Naive thymus-derived CD4-positive, alpha-beta T cell (primary cell): ENCODE data around the gene ZSCAN1. TPM values are rescaled to one million over a fixed set of nuclear protein-coding genes. Genes with fewer than 3 reads are reported as not detected.

Experiments
- ATAC-seq: fragments of 150-1000 bp; cut with Tn5 transposase; 2 replicates; pipeline ENCODE4 v1.10.0; 2021; ENCODE audit warnings: mild to moderate bottlenecking, moderate library complexity
- CTCF ChIA-PET: fragments of 350-600 bp; sonication (Branson Sonifier 250); formaldehyde crosslinking; loops from one replicate; lab custom pipeline; 2021; ENCODE audit warnings: antibody characterized with exemption; lab: Charles Lee
- POLR2A ChIA-PET: fragments of 350-600 bp; sonication (Branson Sonifier 250); formaldehyde crosslinking; loops from one replicate; lab custom pipeline; 2021; ENCODE audit warnings: antibody characterized with exemption, inconsistent platforms; lab: Charles Lee
- DNase-seq, 9 donors: peaks; one replicate each; pipeline versions ENCODE4 v3.0.0 to v3.0.0-alpha.2; 2020 to 2022; ENCODE audit warnings: mixed read lengths in 1 of 9
- H3K27ac ChIP-seq: one replicate; pipeline ENCODE4 v1.7.0; 2013; ENCODE audit warnings: mild to moderate bottlenecking, low read depth, low read length, moderate library complexity
- H3K27me3 ChIP-seq, 2 donors: one replicate each; pipeline ENCODE4 v1.7.0; 2013; ENCODE audit warnings: low read length in 2 of 2, mild to moderate bottlenecking in 2 of 2, moderate library complexity in 2 of 2; ENCODE audit not compliant: control insufficient read depth in 2 of 2, insufficient read depth in 2 of 2
- H3K36me3 ChIP-seq, 3 experiments: 1 replicate in 2 of 3; 2 replicates in 1 of 3; pipeline ENCODE4 v1.7.0; 2013; ENCODE audit warnings: low read length in 3 of 3, mild to moderate bottlenecking in 3 of 3, moderate library complexity in 1 of 3; ENCODE audit not compliant: insufficient read depth in 3 of 3, control insufficient read depth in 2 of 3
- H3K4me1 ChIP-seq, 2 donors: one replicate each; pipeline ENCODE4 v1.7.0; 2013; ENCODE audit warnings: low read length in 2 of 2, mild to moderate bottlenecking in 2 of 2, moderate library complexity in 1 of 2; ENCODE audit not compliant: control insufficient read depth in 2 of 2, insufficient read depth in 2 of 2
- H3K4me3 ChIP-seq: 2 replicates; pipeline ENCODE4 v1.7.0; 2013; ENCODE audit warnings: mild to moderate bottlenecking, low read length
- H3K9me3 ChIP-seq, 3 experiments: 1 replicate in 2 of 3; 2 replicates in 1 of 3; pipeline ENCODE4 v1.7.0; 2013; ENCODE audit warnings: low read length in 3 of 3; ENCODE audit not compliant: control insufficient read depth in 2 of 3
- H3K27ac Mint-ChIP-seq, 9 donors: one replicate each; pipeline ENCODE4 v1.8.0; 2020 to 2022; ENCODE audit warnings: mixed read lengths in 9 of 9, mild to moderate bottlenecking in 8 of 9, moderate library complexity in 5 of 9, inconsistent platforms in 2 of 9
- H3K27me3 Mint-ChIP-seq, 5 donors: one replicate each; pipeline ENCODE4 v1.8.0; 2021 to 2022; ENCODE audit warnings: mixed read lengths in 5 of 5, mild to moderate bottlenecking in 1 of 5
- H3K36me3 Mint-ChIP-seq, 5 donors: one replicate each; pipeline ENCODE4 v1.8.0; 2020 to 2022; ENCODE audit warnings: mixed read lengths in 5 of 5, mild to moderate bottlenecking in 3 of 5, inconsistent platforms in 1 of 5
- H3K4me1 Mint-ChIP-seq, 7 donors: one replicate each; pipeline ENCODE4 v1.8.0; 2020 to 2022; ENCODE audit warnings: mixed read lengths in 7 of 7, mild to moderate bottlenecking in 3 of 7, inconsistent platforms in 1 of 7
- H3K4me3 Mint-ChIP-seq, 10 donors: one replicate each; pipeline ENCODE4 v1.8.0; 2020 to 2022; ENCODE audit warnings: mild to moderate bottlenecking in 10 of 10, mixed read lengths in 10 of 10, moderate library complexity in 6 of 10, inconsistent platforms in 2 of 10
- H3K9me3 Mint-ChIP-seq, 11 donors: one replicate each; pipeline ENCODE4 v1.8.0; 2020 to 2022; ENCODE audit warnings: mixed read lengths in 11 of 11, mild to moderate bottlenecking in 4 of 11, inconsistent platforms in 1 of 11, moderate library complexity in 1 of 11
- intact Hi-C, 2 donors: fragments of 100-400 bp; cut with micrococcal nuclease; formaldehyde crosslinking; loops; one replicate each; pipeline ENCODE4 v1.15.1; 2023
- polyA plus RNA-seq, 2 donors: library from polyadenylated mRNA; unstranded; fragments of 300-500 nt; fragmentation: Illumina TruSeq; gene quantifications; one replicate each; pipeline ENCODE4 v1.2.3, GENCODE V29; 2021
- total RNA-seq, 6 experiments: library from RNA in 5 of 6; stranded (reverse) in 5 of 6; gene quantifications; 1 replicate in 5 of 6; 2 replicates in 1 of 6; pipeline ENCODE4 v1.2.3 and lab custom pipeline; 2021 to 2026

The ZSCAN1 gene
- total and polyA plus RNA-seq, 7 experiments from 2014 or later: not detected

GRCh38 chr19:58085348-58085875 lies 51.6 kb downstream of the ZSCAN1 start:
- peaks cover 0 to 91% (median 15%) of the 10 kb centered on the region in 3 experiments for H3K9me3 ChIP-seq
- Mint-ChIP-seq H3K4me1 (no peaks in the 10 kb centered on the region), H3K27ac (no peak overlapping the region), H3K36me3 (peaks cover 12 to 34% (median 18%) of the 10 kb centered on the region in 5 donors), H3K9me3 (peaks cover 0 to 73% (median 37%) of the 10 kb centered on the region in 11 donors), H3K27me3 (no peaks in the 10 kb centered on the region), H3K4me3 (no peak overlapping the region)
- ATAC-seq (no peak), DNase-seq (no peak)
- ChIA-PET POLR2A (no interaction called here), CTCF (no interaction called here)
- no peak overlapping the region for H3K27ac ChIP-seq
- no peak overlapping the region for H3K4me3 ChIP-seq
- H3K36me3 ChIP-seq: peaks cover 0 to 47% (median 5%) of the 10 kb centered on the region in 3 experiments
- H3K27me3 ChIP-seq: no peaks in the 10 kb centered on the region
- intact Hi-C loops: no loop called here
- no peaks in the 10 kb centered on the region for H3K4me1 ChIP-seq

- Mint-ChIP-seq H3K9me3 (peaks cover 0 to 69% (median 32%) of the 10 kb centered on the region in 11 donors), H3K27me3 (no peaks in the 10 kb centered on the region), H3K4me3 (no peak overlapping the region), H3K27ac (no peak overlapping the region), H3K4me1 (no peaks in the 10 kb centered on the region), H3K36me3 (peaks cover 7 to 32% (median 16%) of the 10 kb centered on the region in 5 donors)
- Histone ChIP-seq H3K27me3 (no peaks in the 10 kb centered on the region), H3K4me1 (no peaks in the 10 kb centered on the region), H3K4me3 (no peak overlapping the region), H3K36me3 (peaks cover 0 to 52% (median 5%) of the 10 kb centered on the region in 3 experiments), H3K9me3 (peaks cover 0 to 90% (median 11%) of the 10 kb centered on the region in 3 experiments), H3K27ac (no peak overlapping the region)
- no peak for ATAC-seq
- ChIA-PET CTCF (no interaction called here), POLR2A (no interaction called here)
- intact Hi-C loops: no loop called here
- DNase-seq: no peak
Observed at GRCh38 chr19:58086825-58087710, 53.2 kb downstream of the ZSCAN1 start.

GRCh38 chr19:58088521-58089052 lies 54.8 kb downstream of the ZSCAN1 start:
- Histone ChIP-seq H3K27me3 (no peaks in the 10 kb centered on the region), H3K9me3 (peaks cover 0 to 89% (median 12%) of the 10 kb centered on the region in 3 experiments), H3K4me3 (no peak overlapping the region), H3K27ac (no peak overlapping the region), H3K4me1 (no peaks in the 10 kb centered on the region), H3K36me3 (peaks cover 0 to 48% (median 5%) of the 10 kb centered on the region in 3 experiments)
- ATAC-seq: no peak
- Mint-ChIP-seq H3K27me3 (no peaks in the 10 kb centered on the region), H3K4me3 (no peak overlapping the region), H3K36me3 (peaks cover 11 to 34% (median 18%) of the 10 kb centered on the region in 5 donors), H3K27ac (no peak overlapping the region), H3K4me1 (peaks cover 0 to 2% (median 0%) of the 10 kb centered on the region in 7 donors), H3K9me3 (peaks cover 0 to 69% (median 33%) of the 10 kb centered on the region in 11 donors)
- DNase-seq: no peak
- intact Hi-C loops: no loop called here
- ChIA-PET CTCF (no interaction called here), POLR2A (no interaction called here)

- Histone ChIP-seq H3K27me3 (no peaks in the 10 kb centered on the region), H3K27ac (no peak overlapping the region), H3K9me3 (peaks cover 0 to 84% (median 10%) of the 10 kb centered on the region in 3 experiments), H3K36me3 (peaks cover 0 to 37% (median 5%) of the 10 kb centered on the region in 3 experiments), H3K4me3 (no peak overlapping the region), H3K4me1 (no peaks in the 10 kb centered on the region)
- no peak for ATAC-seq
- H3K36me3 Mint-ChIP-seq: peaks cover 5 to 29% (median 15%) of the 10 kb centered on the region in 5 donors
- peaks cover 0 to 3% (median 0%) of the 10 kb centered on the region in 7 donors for H3K4me1 Mint-ChIP-seq
- H3K27me3 Mint-ChIP-seq: no peaks in the 10 kb centered on the region
- intact Hi-C loops: no loop called here
- no peak overlapping the region for H3K4me3 Mint-ChIP-seq
- H3K27ac Mint-ChIP-seq: no peak overlapping the region
- H3K9me3 Mint-ChIP-seq: peaks cover 0 to 68% (median 35%) of the 10 kb centered on the region in 11 donors
- POLR2A ChIA-PET: no interaction called here
- DNase-seq: no peak
- CTCF ChIA-PET: no interaction called here
Observed at GRCh38 chr19:58089846-58090245, 56.0 kb downstream of the ZSCAN1 start.

- no peak overlapping the region for H3K4me3 ChIP-seq
- peaks cover 5 to 34% (median 17%) of the 10 kb centered on the region in 5 donors for H3K36me3 Mint-ChIP-seq
- H3K4me1 Mint-ChIP-seq: peaks cover 0 to 5% (median under 1%) of the 10 kb centered on the region in 7 donors
- H3K9me3 ChIP-seq: peaks cover 0 to 84% (median 18%) of the 10 kb centered on the region in 3 experiments
- intact Hi-C loops: no loop called here
- H3K27me3 Mint-ChIP-seq: no peaks in the 10 kb centered on the region
- H3K27ac Mint-ChIP-seq: peak overlapping the region in 1 of 9 donors; percentile 65
- ChIA-PET POLR2A (no interaction called here), CTCF (interaction anchor here (0.6 kb wide), 1 partner anchor 344 kb away, joined by 3 read pairs; no protein-coding TSS in a partner anchor)
- H3K9me3 Mint-ChIP-seq: peaks cover 0 to 78% (median 40%) of the 10 kb centered on the region in 11 donors
- no peak overlapping the region for H3K4me3 Mint-ChIP-seq
- H3K36me3 ChIP-seq: peaks cover 0 to 30% (median 0%) of the 10 kb centered on the region in 3 experiments
- H3K27me3 ChIP-seq: no peaks in the 10 kb centered on the region
- H3K27ac ChIP-seq: no peak overlapping the region
- ATAC-seq (no peak), DNase-seq (no peak)
- no peaks in the 10 kb centered on the region for H3K4me1 ChIP-seq
Observed at GRCh38 chr19:58091251-58091995, 57.6 kb downstream of the ZSCAN1 start.

GRCh38 chr19:58093071-58093470 lies 59.2 kb downstream of the ZSCAN1 start:
- no peaks in the 10 kb centered on the region for H3K27me3 ChIP-seq
- Mint-ChIP-seq H3K36me3 (peaks cover 5 to 31% (median 19%) of the 10 kb centered on the region in 5 donors), H3K4me1 (peaks cover under 1 to 12% (median 8%) of the 10 kb centered on the region in 7 donors), H3K27me3 (no peaks in the 10 kb centered on the region), H3K27ac (no peak overlapping the region), H3K9me3 (peaks cover under 1 to 76% (median 39%) of the 10 kb centered on the region in 11 donors), H3K4me3 (peak overlapping the region in 1 of 10 donors; percentile 56)
- H3K4me1 ChIP-seq: peaks cover 0 to 6% of the 10 kb centered on the region in 2 donors
- ATAC-seq: no peak
- intact Hi-C loops: no loop called here
- no peak for DNase-seq
- H3K9me3 ChIP-seq: peaks cover 0 to 76% (median 18%) of the 10 kb centered on the region in 3 experiments
- POLR2A ChIA-PET: interaction anchor here (0.6 kb wide), 1 partner anchor 589 kb away, joined by 3 read pairs; no protein-coding TSS in a partner anchor
- no peak overlapping the region for H3K27ac ChIP-seq
- H3K4me3 ChIP-seq: no peak overlapping the region
- CTCF ChIA-PET: no interaction called here
- peaks cover 0 to 16% (median 0%) of the 10 kb centered on the region in 3 experiments for H3K36me3 ChIP-seq
